ENCODE measurements around the gene RBM4.
A peak's percentile ranks its signal among the peaks of the same experiment; 100 is the strongest.

RBM4 gene

GRCh38 chr11:66653123-66653522, 14.6 kb downstream of the RBM4 start:
- no peak overlapping the region for H3K27ac ChIP-seq
- peaks cover 92% of the 10 kb centered on the region for H3K36me3 ChIP-seq
- TF ChIP-seq CTCF (IDR thresholded peaks at IDR 0.05; ENCODE audit: low read depth, low read length): no peak
- no peaks in the 10 kb centered on the region for H3K27me3 ChIP-seq (ENCODE audit: insufficient read depth, low read depth, severe bottlenecking)
- H3K4me3 ChIP-seq (ENCODE audit: low read depth, low read length): no peak overlapping the region
- DNase-seq: no peak
- H3K9me3 ChIP-seq (ENCODE audit: severe bottlenecking): no peaks in the 10 kb centered on the region

DNA sequence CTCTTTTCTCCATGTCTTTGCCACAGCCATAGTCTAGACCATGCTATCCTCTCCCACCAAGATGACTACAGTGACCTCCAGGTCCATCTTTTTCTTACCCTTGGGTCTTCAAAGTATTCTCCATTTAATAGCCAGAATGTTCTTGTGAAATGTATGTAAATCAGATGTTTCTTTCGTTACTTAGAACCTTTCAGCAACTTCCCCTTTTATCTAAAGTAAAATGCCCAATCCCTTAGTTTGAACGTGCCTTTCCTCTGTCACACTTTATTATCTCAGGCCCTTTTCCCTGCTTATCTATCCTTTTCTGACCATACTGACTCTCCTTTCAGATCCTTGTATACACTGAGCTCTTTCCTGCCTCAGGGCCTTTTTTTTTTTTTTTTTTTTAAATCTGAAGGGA, 21.3 kb downstream of the RBM4 start:
- DNase-seq: no peak
- Histone ChIP-seq H3K27ac (no peak overlapping the region), H3K4me3 (ENCODE audit: low read depth, low read length) (no peak overlapping the region), H3K27me3 (ENCODE audit: insufficient read depth, low read depth, severe bottlenecking) (no peaks in the 10 kb centered on the region), H3K9me3 (ENCODE audit: severe bottlenecking) (no peaks in the 10 kb centered on the region), H3K36me3 (peaks cover 92% of the 10 kb centered on the region)
- no peak for TF ChIP-seq CTCF (IDR thresholded peaks at IDR 0.05; ENCODE audit: low read depth, low read length)

DNA sequence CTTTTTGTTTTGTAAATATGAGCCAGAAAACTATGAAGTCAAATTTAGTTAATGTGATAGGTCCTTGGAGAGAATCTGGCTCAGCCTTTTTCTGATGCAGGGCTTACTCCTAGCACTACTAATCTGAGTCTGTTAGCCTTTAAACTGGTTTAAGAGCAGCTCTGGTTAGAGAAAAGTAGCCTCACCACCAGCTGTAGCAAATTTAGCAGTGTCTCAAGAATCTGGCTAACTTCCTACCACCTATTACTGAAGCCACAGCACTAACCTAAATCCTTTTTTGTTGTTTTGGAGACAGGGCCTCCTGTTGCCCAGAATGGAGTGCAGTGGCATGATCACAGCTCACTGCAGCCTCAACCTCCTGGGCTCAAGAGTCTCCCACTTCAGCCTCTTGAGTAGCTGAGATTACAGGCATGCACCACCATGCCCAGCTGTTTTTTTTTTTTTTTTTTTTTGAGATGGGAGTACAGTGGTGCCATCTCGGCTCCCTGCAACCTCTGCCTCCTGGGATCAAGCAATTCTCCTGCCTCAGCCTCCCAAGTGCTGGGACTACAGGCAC, 25.3 kb downstream of the RBM4 start:
- Histone ChIP-seq H3K9me3 (ENCODE audit: severe bottlenecking) (no peaks in the 10 kb centered on the region), H3K4me3 (ENCODE audit: low read depth, low read length) (no peak overlapping the region), H3K27me3 (ENCODE audit: insufficient read depth, low read depth, severe bottlenecking) (no peaks in the 10 kb centered on the region), H3K27ac (0 out of 2 replicates have a peak overlapping the region, but pooled peaks have one; percentile 6), H3K36me3 (peaks cover 97% of the 10 kb centered on the region)
- DNase-seq: no peak
- TF ChIP-seq CTCF (IDR thresholded peaks at IDR 0.05; ENCODE audit: low read depth, low read length): no peak

- Histone ChIP-seq H3K4me3 (ENCODE audit: low read depth, low read length) (no peak overlapping the region), H3K27me3 (ENCODE audit: insufficient read depth, low read depth, severe bottlenecking) (no peaks in the 10 kb centered on the region), H3K36me3 (peaks cover 99% of the 10 kb centered on the region), H3K9me3 (ENCODE audit: severe bottlenecking) (no peaks in the 10 kb centered on the region), H3K27ac (no peak overlapping the region)
- TF ChIP-seq CTCF (IDR thresholded peaks at IDR 0.05; ENCODE audit: low read depth, low read length): no peak
- DNase-seq: no peak
These were observed 26.9 kb downstream of the RBM4 start for GRCh38 chr11:66665369-66665768.

- Histone ChIP-seq H3K27ac (no peak overlapping the region), H3K9me3 (ENCODE audit: severe bottlenecking) (no peaks in the 10 kb centered on the region), H3K27me3 (ENCODE audit: insufficient read depth, low read depth, severe bottlenecking) (no peaks in the 10 kb centered on the region), H3K36me3 (peaks cover 89% of the 10 kb centered on the region), H3K4me3 (ENCODE audit: low read depth, low read length) (no peak overlapping the region)
- TF ChIP-seq CTCF (IDR thresholded peaks at IDR 0.05; ENCODE audit: low read depth, low read length): no peak
- no peak for DNase-seq
These were observed 32.3 kb downstream of the RBM4 start for GRCh38 chr11:66670816-66671215.

DNA sequence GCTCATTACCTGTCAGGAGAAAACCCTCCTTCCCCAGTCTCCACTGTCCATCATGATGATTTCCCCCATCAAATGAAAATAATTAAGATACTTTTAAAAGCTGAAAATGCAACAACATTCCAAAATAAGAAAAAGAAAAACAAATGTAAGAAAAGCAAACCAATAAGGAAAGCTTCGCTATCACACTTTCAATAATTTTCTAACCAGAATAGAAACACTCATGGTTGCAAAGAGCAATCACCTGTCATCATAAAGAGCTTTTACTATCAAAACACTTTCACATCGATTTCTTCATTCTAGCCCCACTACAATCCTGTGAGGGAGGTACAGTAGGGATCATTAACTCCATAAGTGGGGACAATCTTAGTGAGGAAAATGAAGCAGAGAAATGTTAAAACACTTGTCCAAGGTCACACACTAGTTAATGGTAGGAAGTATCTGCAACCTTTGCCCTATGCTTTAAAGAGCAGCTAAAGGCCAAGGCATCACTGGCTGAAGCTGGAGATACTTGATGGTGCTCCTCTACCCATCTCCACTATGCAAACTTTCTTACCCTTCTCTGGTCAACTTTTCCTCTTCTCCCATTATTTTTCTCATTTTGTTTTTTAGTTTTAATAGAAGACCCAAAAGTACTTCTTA, 36.6 kb downstream of the RBM4 start:
- H3K4me3 ChIP-seq (ENCODE audit: low read depth, low read length): no peak overlapping the region
- no peak for TF ChIP-seq CTCF (IDR thresholded peaks at IDR 0.05; ENCODE audit: low read depth, low read length)
- H3K27me3 ChIP-seq (ENCODE audit: insufficient read depth, low read depth, severe bottlenecking): no peaks in the 10 kb centered on the region
- H3K36me3 ChIP-seq: peaks cover 65% of the 10 kb centered on the region
- H3K9me3 ChIP-seq (ENCODE audit: severe bottlenecking): no peaks in the 10 kb centered on the region
- no peak for DNase-seq
- no peak overlapping the region for H3K27ac ChIP-seq

All from WERI-Rb-1 (cell line).